Endothelial cell of umbilical vein (primary cell): ENCODE measurements around the gene POU5F2. TPM values are rescaled to one million over a fixed set of nuclear protein-coding genes. Genes with fewer than 3 reads are reported as not detected.

Source experiments
- BruUV-seq: library from RNA; stranded (reverse); fragments of 400-500 nt; replicated peaks from 2 replicates; lab custom pipeline; 2021; lab: Mats Ljungman, UMichigan
- CTCF ChIA-PET: fragments of 300-600, 350-600 bp; sonication (Branson Sonifier 250); formaldehyde crosslinking; loops from one replicate; lab custom pipeline; 2021; ENCODE audit warnings: antibody characterized with exemption, inconsistent platforms; lab: Charles Lee
- POLR2A ChIA-PET: fragments of 300-600, 350-600 bp; sonication (Branson Sonifier 250); formaldehyde crosslinking; loops from one replicate; lab custom pipeline; 2021; ENCODE audit warnings: antibody characterized with exemption, inconsistent platforms; lab: Charles Lee
- DNase-seq: peaks from one replicate; pipeline ENCODE4 v3.0.0-alpha.2; 2011; ENCODE audit warnings: low read depth, low spot score
- FAIRE-seq: peaks from 2 replicates; lab custom pipeline; 2011; peaks lifted over from hg19 to GRCh38; lab: Jason Lieb, UNC
- H2AFZ ChIP-seq: 2 replicates; pipeline ENCODE4 v1.6.0; 2012; ENCODE audit warnings: low read depth, low read length, control low read depth, inconsistent platforms
- H3K27ac ChIP-seq: 2 replicates; pipeline ENCODE4 v1.5.1; 2011; ENCODE audit warnings: low read depth, mild to moderate bottlenecking, control low read depth, low read length, moderate library complexity; ENCODE audit not compliant: insufficient read depth
- H3K27me3 ChIP-seq, 2 experiments: 2 replicates each; pipeline versions ENCODE4 v1.6.0 to v1.6.1; 2011; ENCODE audit warnings: low read length in 2 of 2, mixed read lengths in 1 of 2; ENCODE audit not compliant: control insufficient read depth in 2 of 2, insufficient read depth in 2 of 2
- H3K36me3 ChIP-seq, 2 experiments: 2 replicates in 1 of 2; 3 replicates in 1 of 2; pipeline ENCODE4 v1.5.1; 2011; ENCODE audit warnings: low read length in 2 of 2, mild to moderate bottlenecking in 1 of 2, moderate library complexity in 1 of 2; ENCODE audit not compliant: control insufficient read depth in 2 of 2, insufficient read depth in 2 of 2; ENCODE audit errors: extremely low read depth in 1 of 2
- H3K4me1 ChIP-seq: 3 replicates; pipeline ENCODE4 v1.5.1; 2011; ENCODE audit warnings: mild to moderate bottlenecking, low read length; ENCODE audit not compliant: control insufficient read depth, insufficient read depth; ENCODE audit errors: extremely low read depth
- H3K4me2 ChIP-seq: 2 replicates; pipeline ENCODE4 v1.6.1; 2011; ENCODE audit warnings: low read length, control low read depth, mixed read lengths; ENCODE audit not compliant: insufficient read depth
- H3K4me3 ChIP-seq, 3 experiments: fragments of 200-600 bp in 1 of 3; sonication (generic), shearing (Covaris generic) in 1 of 3; replicated peaks in 1 of 3; 2 replicates each; pipeline ENCODE4 v1.5.1; 2011 to 2016; ENCODE audit warnings: control low read depth in 3 of 3, low read length in 3 of 3, mild to moderate bottlenecking in 2 of 3, inconsistent platforms in 1 of 3, low read depth in 1 of 3, moderate library complexity in 1 of 3; ENCODE audit not compliant: insufficient read depth in 1 of 3
- H3K79me2 ChIP-seq: 2 replicates; pipeline ENCODE4 v1.6.0; 2012; ENCODE audit warnings: low read length, inconsistent platforms; ENCODE audit not compliant: control insufficient read depth, insufficient read depth
- H3K9ac ChIP-seq: replicated peaks from 2 replicates; pipeline ENCODE3; 2011; ENCODE audit warnings: low read length, control low read depth; ENCODE audit not compliant: insufficient read depth; ENCODE audit errors: extremely low read depth
- H3K9me1 ChIP-seq: replicated peaks from 3 replicates; pipeline ENCODE4 v1.6.0; 2011; ENCODE audit warnings: mild to moderate bottlenecking, low read length; ENCODE audit not compliant: control insufficient read depth, insufficient read depth; ENCODE audit errors: extremely low read depth
- H3K9me3 ChIP-seq: replicated peaks from 2 replicates; pipeline ENCODE4 v1.5.1; 2012; ENCODE audit warnings: low read length, inconsistent platforms; ENCODE audit not compliant: control insufficient read depth, insufficient read depth
- H4K20me1 ChIP-seq: replicated peaks from 2 replicates; pipeline ENCODE3; 2011; ENCODE audit warnings: mild to moderate bottlenecking, low read length; ENCODE audit not compliant: control insufficient read depth, insufficient read depth; ENCODE audit errors: extremely low read depth
- CTCF ChIP-seq, 2 donors: IDR thresholded peaks; 1 replicate in 1 of 2; 2 replicates in 1 of 2; pipeline ENCODE4 v1.5.1; 2011; ENCODE audit warnings: low read length in 2 of 2, mild to moderate bottlenecking in 2 of 2, moderate library complexity in 2 of 2, control low read depth in 1 of 2, inconsistent platforms in 1 of 2, low read depth in 1 of 2; ENCODE audit not compliant: insufficient read depth in 1 of 2; ENCODE audit errors: extremely low read depth in 1 of 2
- EZH2 ChIP-seq: IDR thresholded peaks from 2 replicates; pipeline ENCODE4 v1.6.1; 2012; ENCODE audit warnings: borderline replicate concordance, low read depth, mild to moderate bottlenecking, moderate library complexity, low read length, inconsistent platforms; ENCODE audit not compliant: severe bottlenecking
- FOS ChIP-seq: IDR thresholded peaks from 2 replicates; pipeline ENCODE4 v1.6.1; 2011; ENCODE audit warnings: mild to moderate bottlenecking, low read length, moderate library complexity, borderline replicate concordance; ENCODE audit not compliant: insufficient read depth
- GATA2 ChIP-seq: IDR thresholded peaks from 2 replicates; pipeline ENCODE4 v1.7.0; 2011; ENCODE audit warnings: low read depth, mild to moderate bottlenecking, moderate library complexity, mixed read lengths, low read length; ENCODE audit not compliant: insufficient read length, insufficient read depth
- JUN ChIP-seq: IDR thresholded peaks from 2 replicates; pipeline ENCODE4 v1.6.1; 2011; ENCODE audit warnings: borderline replicate concordance, low read depth; ENCODE audit not compliant: insufficient read length, insufficient read depth
- MAX ChIP-seq: IDR thresholded peaks from 2 replicates; pipeline ENCODE4 v1.6.1; 2011; ENCODE audit not compliant: insufficient read depth, insufficient read length
- MYC ChIP-seq: IDR thresholded peaks from one replicate; pipeline ENCODE4 v1.6.1; 2011; ENCODE audit warnings: mild to moderate bottlenecking, low read depth, low read length
- POLR2A ChIP-seq: IDR thresholded peaks from 2 replicates; pipeline ENCODE4 v1.6.1; 2012; ENCODE audit warnings: low read depth, mild to moderate bottlenecking, control low read depth, low read length
- POLR2AphosphoS5 ChIP-seq: IDR thresholded peaks from 2 replicates; pipeline ENCODE4 v1.6.1; 2012; ENCODE audit warnings: low read depth, mild to moderate bottlenecking, control low read depth, low read length, moderate library complexity; ENCODE audit not compliant: insufficient read depth
- dilution Hi-C: fragments of 300-500 bp; cut with MboI; formaldehyde crosslinking; loops from one replicate; pipeline ENCODE4 v1.15.0; 2019; ENCODE audit warnings: low sequenced_read_pairs; ENCODE audit not compliant: extremely low pct_ligation_motif_present
- intact Hi-C: fragments of 100-400 bp; cut with micrococcal nuclease; formaldehyde crosslinking; loops from one replicate; pipeline ENCODE4 v1.10.0; 2022
- polyA plus RNA-seq, 4 experiments: library from polyadenylated mRNA; depleted of rRNA in 3 of 4; stranded (reverse) in 3 of 4; unstranded in 1 of 4; fragments of >200 nt; gene quantifications; 2 replicates each; pipeline versions ENCODE4 v1.2.1 to v1.2.3, GENCODE V29; 2011 to 2012; ENCODE audit warnings: missing spikeins in 1 of 4
- total RNA-seq: library from RNA; stranded (reverse); gene quantifications from 2 replicates; pipeline ENCODE4 v1.2.3, GENCODE V29; 2021

POU5F2 gene
- total and polyA plus RNA-seq, 2 donors (not counting 3 experiments of a cell fraction or from before 2014, with no cell fraction given), result 0.11 to 1.2 TPM

GRCh38 chr5:93789173-93790067 lies 48.0 kb upstream of the POU5F2 start:
- Histone ChIP-seq H3K4me1 (peaks cover 10% of the 10 kb centered on the region), H3K27ac (no peak overlapping the region), H3K4me3 (no peak overlapping the region), H3K9me3 (no peaks in the 10 kb centered on the region), H3K9me1 (no peaks in the 10 kb centered on the region), H4K20me1 (no peaks in the 10 kb centered on the region), H3K79me2 (no peaks in the 10 kb centered on the region), H3K36me3 (no peaks in the 10 kb centered on the region), H3K9ac (no peak overlapping the region), H2AFZ (no peak overlapping the region), H3K4me2 (no peak overlapping the region), H3K27me3 (no peaks in the 10 kb centered on the region)
- dilution Hi-C loops (no loop called here), intact Hi-C loops (loop anchor here (5.0 kb wide), 1 partner anchor 432 kb away; no protein-coding TSS in a partner anchor)
- no peak for TF ChIP-seq POLR2AphosphoS5
- peak; percentile 82 for TF ChIP-seq FOS
- TF ChIP-seq MAX, result no peak
- no peak for TF ChIP-seq MYC
- TF ChIP-seq GATA2, result peak; percentile 79
- TF ChIP-seq EZH2, result no peak
- peak; percentile 21 for TF ChIP-seq JUN
- TF ChIP-seq CTCF (IDR thresholded peaks at IDR 0.05; ENCODE audit: extremely low read depth in 1 of 2, insufficient read depth in 1 of 2, low read depth in 1 of 2, low read length in 2 of 2), result no peak
- no peak for TF ChIP-seq POLR2A
- CTCF ChIA-PET, result interaction anchor here (0.6 to 5.5 kb wide), 18 partner anchors 10 to 1101 kb away, joined by 3 to 57 read pairs (median 3); no protein-coding TSS in a partner anchor
- BruUV-seq, result no TSS peak
- POLR2A ChIA-PET, result interaction anchor here (0.6 kb wide), 1 partner anchor 205 kb away, joined by 4 read pairs; no protein-coding TSS in a partner anchor
- DNase-seq (peak; percentile 56), FAIRE-seq (no peak)
